Fibroblast of skin of abdomen (primary cell): ENCODE data around the gene SCAP.

Experiments
- DNase-seq: peaks from one replicate; pipeline ENCODE4 v3.0.0-alpha.2; 2013

SCAP gene

GRCh38 chr3:47430606-47431005, 45.1 kb downstream of the SCAP start:
- no peak for DNase-seq

- DNase-seq: no peak
These were observed 46.1 kb downstream of the SCAP start for GRCh38 chr3:47429476-47430270.

GRCh38 chr3:47428662-47429061, 47.1 kb downstream of the SCAP start:
- DNase-seq: no peak

- no peak for DNase-seq
These were observed 47.9 kb downstream of the SCAP start for GRCh38 chr3:47427866-47428265.

GRCh38 chr3:47425959-47426358, 49.8 kb downstream of the SCAP start:
- DNase-seq: no peak

- no peak for DNase-seq
These were observed 50.4 kb downstream of the SCAP start for GRCh38 chr3:47425383-47425778.

- no peak for DNase-seq
These were observed 51.0 kb downstream of the SCAP start for GRCh38 chr3:47424434-47425382.

- no peak for DNase-seq
These were observed 52.1 kb downstream of the SCAP start for GRCh38 chr3:47423548-47424145.

GRCh38 chr3:47422743-47423142, 53.0 kb downstream of the SCAP start:
- DNase-seq: no peak

- DNase-seq: no peak
These were observed 53.7 kb downstream of the SCAP start for GRCh38 chr3:47421741-47422649.

- DNase-seq: peak; percentile 86
These were observed 54.9 kb downstream of the SCAP start for GRCh38 chr3:47420511-47421484.

GRCh38 chr3:47420044-47420430, 55.7 kb downstream of the SCAP start:
- no peak for DNase-seq

GRCh38 chr3:47419083-47420043, 56.4 kb downstream of the SCAP start:
- DNase-seq: no peak

GRCh38 chr3:47418167-47419082, 57.3 kb downstream of the SCAP start:
- DNase-seq: no peak

- no peak for DNase-seq
These were observed 59.7 kb downstream of the SCAP start for GRCh38 chr3:47416041-47416440.

- DNase-seq: no peak
These were observed 60.8 kb downstream of the SCAP start for GRCh38 chr3:47414666-47415587.

- DNase-seq: no peak
These were observed 61.6 kb downstream of the SCAP start for GRCh38 chr3:47414161-47414564.
